GM20000 (cell line): ENCODE measurements around the gene GDA.

Source experiments
- DNase-seq: peaks from one replicate; pipeline ENCODE4 v3.0.0; 2012; ENCODE audit warnings: low spot score
- TF ChIP-seq, protein P1 (sequence below): IDR thresholded peaks from 2 replicates; pipeline ENCODE4 v1.5.1; 2012; ENCODE audit warnings: mild to moderate bottlenecking, control low read depth; ENCODE audit errors: extremely low read depth, missing control alignments

GDA gene

DNA sequence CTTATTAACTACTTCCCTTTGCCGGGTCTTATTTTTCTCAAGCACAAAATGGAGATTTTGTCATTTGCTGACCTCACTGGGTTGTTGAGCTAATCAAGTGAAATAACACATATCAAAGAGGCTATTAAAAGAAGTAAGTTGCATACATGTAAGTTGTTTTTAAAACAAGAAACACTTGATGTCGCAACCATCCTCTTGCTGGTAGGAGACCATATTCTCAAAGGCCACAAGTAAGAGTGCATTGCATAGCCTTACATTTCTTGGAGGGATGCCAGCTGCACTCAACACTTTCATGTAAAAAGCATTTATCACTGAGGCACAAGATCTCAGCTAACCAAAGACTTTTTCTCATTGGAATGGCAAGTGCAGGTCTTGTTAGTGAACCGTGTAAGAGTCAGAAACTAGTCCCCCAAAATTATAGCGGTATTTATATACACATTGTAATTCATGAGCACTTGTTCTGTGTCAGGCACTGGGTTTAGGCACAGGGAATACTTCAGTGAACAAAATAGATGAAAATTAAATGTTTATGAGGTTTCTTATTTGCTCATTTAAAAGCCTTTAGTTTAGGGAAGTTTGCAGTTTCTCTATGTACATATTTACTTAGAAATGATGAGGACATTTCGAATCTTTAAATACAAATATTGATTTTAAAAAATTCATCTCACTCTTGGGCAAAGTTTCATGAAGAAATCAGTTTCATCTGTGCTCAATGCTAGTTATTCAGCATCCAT is 143.8 kb downstream of the GDA start:
- no peak for DNase-seq
- TF ChIP-seq, protein P1, sequence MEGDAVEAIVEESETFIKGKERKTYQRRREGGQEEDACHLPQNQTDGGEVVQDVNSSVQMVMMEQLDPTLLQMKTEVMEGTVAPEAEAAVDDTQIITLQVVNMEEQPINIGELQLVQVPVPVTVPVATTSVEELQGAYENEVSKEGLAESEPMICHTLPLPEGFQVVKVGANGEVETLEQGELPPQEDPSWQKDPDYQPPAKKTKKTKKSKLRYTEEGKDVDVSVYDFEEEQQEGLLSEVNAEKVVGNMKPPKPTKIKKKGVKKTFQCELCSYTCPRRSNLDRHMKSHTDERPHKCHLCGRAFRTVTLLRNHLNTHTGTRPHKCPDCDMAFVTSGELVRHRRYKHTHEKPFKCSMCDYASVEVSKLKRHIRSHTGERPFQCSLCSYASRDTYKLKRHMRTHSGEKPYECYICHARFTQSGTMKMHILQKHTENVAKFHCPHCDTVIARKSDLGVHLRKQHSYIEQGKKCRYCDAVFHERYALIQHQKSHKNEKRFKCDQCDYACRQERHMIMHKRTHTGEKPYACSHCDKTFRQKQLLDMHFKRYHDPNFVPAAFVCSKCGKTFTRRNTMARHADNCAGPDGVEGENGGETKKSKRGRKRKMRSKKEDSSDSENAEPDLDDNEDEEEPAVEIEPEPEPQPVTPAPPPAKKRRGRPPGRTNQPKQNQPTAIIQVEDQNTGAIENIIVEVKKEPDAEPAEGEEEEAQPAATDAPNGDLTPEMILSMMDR: no peak

DNA sequence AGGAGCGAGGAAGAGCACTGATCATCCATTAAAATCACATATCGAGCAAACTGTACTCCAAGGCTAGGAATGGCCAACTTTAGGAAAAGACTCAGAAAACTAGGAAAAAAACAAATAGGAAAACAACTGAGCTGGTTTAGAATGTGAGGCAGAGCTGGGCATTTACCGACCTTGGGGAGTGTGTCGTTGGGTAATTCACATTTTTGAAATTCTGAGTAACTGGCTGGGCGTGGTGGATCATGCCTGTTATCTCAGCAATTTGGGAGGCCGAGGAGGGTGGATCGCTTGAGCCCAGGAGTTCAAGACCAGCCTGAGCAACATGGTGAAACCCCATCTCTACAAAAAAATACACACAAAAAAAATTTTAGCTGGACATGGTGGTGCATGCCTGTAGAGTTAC is 145.7 kb downstream of the GDA start:
- DNase-seq: no peak
- TF ChIP-seq, protein P1: no peak

DNA sequence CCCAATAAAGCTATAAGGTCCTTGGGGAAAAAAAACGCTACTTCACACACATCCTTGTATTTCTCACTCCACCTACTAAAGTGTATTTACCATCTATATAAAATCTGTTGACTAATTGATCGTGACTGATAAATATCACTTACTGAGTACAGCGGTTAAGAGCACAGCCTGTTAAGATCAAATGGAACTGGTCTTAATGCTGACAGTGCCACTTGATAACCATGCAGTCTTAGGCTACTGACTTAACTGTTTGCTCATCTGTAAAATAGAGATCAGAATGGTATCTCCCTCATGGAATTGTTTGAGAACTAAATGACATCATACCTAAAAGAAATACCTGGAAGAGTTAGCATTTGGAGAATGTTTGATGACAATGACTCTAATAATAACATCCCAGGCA is 148.3 kb downstream of the GDA start:
- TF ChIP-seq, protein P1: no peak
- DNase-seq: no peak

DNA sequence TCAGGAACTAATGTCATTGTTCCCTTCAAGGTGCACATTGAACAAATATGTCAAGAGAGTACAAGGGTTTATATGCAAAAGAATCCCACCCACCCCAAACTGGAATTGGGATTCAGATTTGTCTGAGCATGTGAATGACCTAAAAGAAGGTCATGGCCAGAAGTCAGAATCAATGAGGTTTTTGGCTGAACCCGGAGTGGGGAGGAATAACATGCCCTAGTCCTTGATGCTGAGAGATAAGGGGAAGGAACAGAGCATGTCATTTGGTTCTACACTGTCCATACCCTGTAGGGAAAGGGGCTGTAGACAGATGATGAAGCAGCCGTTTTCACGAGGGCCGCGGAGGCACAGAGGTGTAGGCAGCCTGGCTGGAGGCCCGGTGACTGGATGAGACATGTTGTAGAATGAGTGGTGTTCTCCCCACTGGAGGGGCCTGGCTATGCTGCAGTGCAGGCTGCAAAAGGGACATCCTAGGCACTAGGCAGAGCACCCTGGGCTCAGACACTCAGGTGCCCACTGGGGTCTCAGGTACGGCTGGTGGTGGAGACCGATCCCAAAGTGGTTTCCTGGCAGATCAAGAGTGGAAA is 149.9 kb downstream of the GDA start:
- TF ChIP-seq, protein P1: no peak
- DNase-seq: no peak

DNA sequence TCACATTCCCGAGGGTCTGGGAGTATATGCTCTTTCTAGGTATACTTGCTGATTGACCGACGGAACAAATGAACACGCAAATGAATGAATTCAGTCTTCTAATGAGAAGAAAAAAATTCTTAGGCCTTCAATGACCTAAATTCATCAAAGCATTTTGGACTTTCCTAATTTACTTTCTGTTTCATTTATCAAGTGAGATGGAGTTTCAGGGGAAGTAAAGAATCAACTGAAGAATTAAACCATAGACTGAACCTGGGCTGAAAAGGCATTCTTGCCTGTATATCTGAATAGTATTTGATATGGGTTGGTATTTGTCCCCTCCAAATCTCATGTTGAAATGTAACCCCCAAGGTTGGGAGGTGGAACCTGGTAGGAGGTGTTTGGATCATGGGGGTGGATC is 151.6 kb downstream of the GDA start:
- DNase-seq: peak; percentile 14
- TF ChIP-seq, protein P1: no peak
